Colonic mucosa (tissue), 4 donors: ENCODE data around the gene CHADL. TPM values are rescaled to one million over a fixed set of nuclear protein-coding genes. Genes with fewer than 3 reads are reported as not detected.

ENCODE experiments used
- DNase-seq: peaks from one replicate; pipeline ENCODE4 v3.0.0-alpha.2; 2020
- H3K27ac ChIP-seq: fragments of 200-600 bp; one replicate; pipeline ENCODE4 v1.8.0; 2021
- H3K27me3 ChIP-seq: fragments of 200-600 bp; one replicate; pipeline ENCODE4 v1.8.0; 2021
- H3K36me3 ChIP-seq: fragments of 200-600 bp; one replicate; pipeline ENCODE4 v1.8.0; 2021
- H3K4me1 ChIP-seq: fragments of 200-600 bp; one replicate; pipeline ENCODE4 v1.8.0; 2021; ENCODE audit warnings: mild to moderate bottlenecking
- H3K4me3 ChIP-seq: fragments of 200-600 bp; one replicate; pipeline ENCODE4 v1.8.0; 2021
- H3K9ac ChIP-seq, 2 donors: one replicate each; pipeline ENCODE4 v1.7.0; 2013; ENCODE audit warnings: control low read depth in 2 of 2, low read depth in 2 of 2, low read length in 2 of 2
- H3K9me3 ChIP-seq: fragments of 200-600 bp; one replicate; pipeline ENCODE4 v1.8.0; 2021
- intact Hi-C: fragments of 100-400 bp; cut with DNase I; formaldehyde crosslinking; loops from one replicate; pipeline ENCODE4 v1.14.1; 2022
- total RNA-seq, 2 donors: library from RNA; stranded (reverse); fragmentation: NEBNext Ultra II Directional in 1 of 2; extraction: Animal tissue kit (Norgen Biotek cat#: 25700) in 1 of 2; gene quantifications; one replicate each; pipeline ENCODE4 v1.2.1, GENCODE V29; 2021
- TF ChIP-seq, protein P1 (sequence below): fragments of 200-600 bp; IDR thresholded peaks from one replicate; pipeline ENCODE4 v1.8.0; 2022; ENCODE audit warnings: antibody characterized with exemption, mild to moderate bottlenecking
- donor health status: healthy.
- donor health status: DM: no; HTN: no; CAD: no.
- donor health status: DM: no; HTN: no; CAD: no.

CHADL gene
- total RNA-seq, 2 donors from 2014 or later = 0.62 to 1.8 TPM

GRCh38 chr22:41226723-41227655 is 13.7 kb downstream of the CHADL start:
- TF ChIP-seq, protein P1, sequence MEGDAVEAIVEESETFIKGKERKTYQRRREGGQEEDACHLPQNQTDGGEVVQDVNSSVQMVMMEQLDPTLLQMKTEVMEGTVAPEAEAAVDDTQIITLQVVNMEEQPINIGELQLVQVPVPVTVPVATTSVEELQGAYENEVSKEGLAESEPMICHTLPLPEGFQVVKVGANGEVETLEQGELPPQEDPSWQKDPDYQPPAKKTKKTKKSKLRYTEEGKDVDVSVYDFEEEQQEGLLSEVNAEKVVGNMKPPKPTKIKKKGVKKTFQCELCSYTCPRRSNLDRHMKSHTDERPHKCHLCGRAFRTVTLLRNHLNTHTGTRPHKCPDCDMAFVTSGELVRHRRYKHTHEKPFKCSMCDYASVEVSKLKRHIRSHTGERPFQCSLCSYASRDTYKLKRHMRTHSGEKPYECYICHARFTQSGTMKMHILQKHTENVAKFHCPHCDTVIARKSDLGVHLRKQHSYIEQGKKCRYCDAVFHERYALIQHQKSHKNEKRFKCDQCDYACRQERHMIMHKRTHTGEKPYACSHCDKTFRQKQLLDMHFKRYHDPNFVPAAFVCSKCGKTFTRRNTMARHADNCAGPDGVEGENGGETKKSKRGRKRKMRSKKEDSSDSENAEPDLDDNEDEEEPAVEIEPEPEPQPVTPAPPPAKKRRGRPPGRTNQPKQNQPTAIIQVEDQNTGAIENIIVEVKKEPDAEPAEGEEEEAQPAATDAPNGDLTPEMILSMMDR = no peak
- intact Hi-C loops = no loop called here
- Histone ChIP-seq H3K4me3 (no peak overlapping the region), H3K4me1 (no peaks in the 10 kb centered on the region), H3K36me3 (no peaks in the 10 kb centered on the region), H3K27ac (no peak overlapping the region), H3K9me3 (no peaks in the 10 kb centered on the region), H3K9ac (no peak overlapping the region), H3K27me3 (no peaks in the 10 kb centered on the region)
- no peak for DNase-seq

GRCh38 chr22:41223535-41223934 is 17.2 kb downstream of the CHADL start:
- intact Hi-C loops = no loop called here
- Histone ChIP-seq H3K36me3 (no peaks in the 10 kb centered on the region), H3K4me1 (no peaks in the 10 kb centered on the region), H3K4me3 (no peak overlapping the region), H3K27me3 (no peaks in the 10 kb centered on the region), H3K9ac (no peak overlapping the region), H3K27ac (no peak overlapping the region), H3K9me3 (no peaks in the 10 kb centered on the region)
- TF ChIP-seq, protein P1 = no peak
- no peak for DNase-seq

GRCh38 chr22:41222846-41223507 is 17.8 kb downstream of the CHADL start:
- Histone ChIP-seq H3K27me3 (no peaks in the 10 kb centered on the region), H3K9me3 (no peaks in the 10 kb centered on the region), H3K4me1 (no peaks in the 10 kb centered on the region), H3K36me3 (no peaks in the 10 kb centered on the region), H3K27ac (no peak overlapping the region), H3K9ac (no peak overlapping the region), H3K4me3 (no peak overlapping the region)
- intact Hi-C loops = no loop called here
- DNase-seq = no peak
- TF ChIP-seq, protein P1 = no peak

DNA sequence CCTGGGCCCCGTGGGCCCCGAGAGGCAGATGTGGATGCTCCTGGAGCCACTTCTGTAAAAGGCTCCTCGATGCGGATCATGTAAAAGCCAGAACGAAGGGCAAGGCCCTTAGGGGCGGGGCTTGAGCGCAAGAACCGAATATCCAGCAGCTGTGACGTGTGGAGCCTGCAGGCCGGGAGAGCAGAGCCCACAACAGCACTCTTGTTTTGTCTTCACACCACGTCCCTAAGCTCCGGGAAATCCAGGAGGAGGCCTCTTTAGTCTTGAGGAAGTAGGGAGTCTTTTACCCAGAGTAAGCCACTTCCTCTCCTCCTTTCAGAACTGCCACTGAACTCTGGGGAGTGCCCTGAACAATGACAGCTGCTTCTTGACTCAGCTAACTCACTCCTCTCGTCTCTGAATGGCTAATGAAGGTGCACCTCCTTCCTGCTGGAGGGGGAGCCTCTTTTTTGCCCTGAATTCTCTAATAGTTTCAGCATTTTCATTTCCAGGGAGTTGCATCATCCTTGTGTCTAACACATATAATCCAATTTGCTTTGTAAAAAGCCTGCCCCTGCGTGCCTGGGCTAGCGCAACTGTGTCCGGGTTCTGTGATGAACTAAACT is 23.1 kb downstream of the CHADL start:
- Histone ChIP-seq H3K27ac (peak overlapping the region; percentile 60), H3K36me3 (no peaks in the 10 kb centered on the region), H3K4me1 (no peaks in the 10 kb centered on the region), H3K27me3 (no peaks in the 10 kb centered on the region), H3K4me3 (no peak overlapping the region), H3K9me3 (no peaks in the 10 kb centered on the region), H3K9ac (peak overlapping the region; percentile 48 to 50)
- intact Hi-C loops = no loop called here
- TF ChIP-seq, protein P1 = no peak
- peak; percentile 44 for DNase-seq

- intact Hi-C loops = no loop called here
- TF ChIP-seq, protein P1 = no peak
- H3K36me3 ChIP-seq = no peaks in the 10 kb centered on the region
Observed at GRCh38 chr22:41216984-41217383, 23.7 kb downstream of the CHADL start.

More at GRCh38 chr22:41216984-41217383, 23.7 kb downstream of the CHADL start:
- H3K27ac ChIP-seq = peak overlapping the region; percentile 60
- no peaks in the 10 kb centered on the region for H3K27me3 ChIP-seq
- no peaks in the 10 kb centered on the region for H3K4me1 ChIP-seq
- DNase-seq = no peak
- no peak overlapping the region for H3K4me3 ChIP-seq
- peak overlapping the region in 1 of 2 donors; percentile 48 for H3K9ac ChIP-seq
- H3K9me3 ChIP-seq = no peaks in the 10 kb centered on the region
